NCI-H82 treated with DMSO at 0.1 percent for 48 hours (cell line): ENCODE measurements around the gene LRRC41.
"Not testable (repeated sequence)": the region's sequence is repeated elsewhere in the genome, so short reads cannot be mapped to it uniquely, and the experiment has no call there.

ENCODE experiments used
- DNase-seq: peaks from one replicate; lab custom pipeline; 2025; ENCODE audit not compliant: unreplicated experiment; lab: John Stamatoyannopoulos, UW

The LRRC41 gene

DNA sequence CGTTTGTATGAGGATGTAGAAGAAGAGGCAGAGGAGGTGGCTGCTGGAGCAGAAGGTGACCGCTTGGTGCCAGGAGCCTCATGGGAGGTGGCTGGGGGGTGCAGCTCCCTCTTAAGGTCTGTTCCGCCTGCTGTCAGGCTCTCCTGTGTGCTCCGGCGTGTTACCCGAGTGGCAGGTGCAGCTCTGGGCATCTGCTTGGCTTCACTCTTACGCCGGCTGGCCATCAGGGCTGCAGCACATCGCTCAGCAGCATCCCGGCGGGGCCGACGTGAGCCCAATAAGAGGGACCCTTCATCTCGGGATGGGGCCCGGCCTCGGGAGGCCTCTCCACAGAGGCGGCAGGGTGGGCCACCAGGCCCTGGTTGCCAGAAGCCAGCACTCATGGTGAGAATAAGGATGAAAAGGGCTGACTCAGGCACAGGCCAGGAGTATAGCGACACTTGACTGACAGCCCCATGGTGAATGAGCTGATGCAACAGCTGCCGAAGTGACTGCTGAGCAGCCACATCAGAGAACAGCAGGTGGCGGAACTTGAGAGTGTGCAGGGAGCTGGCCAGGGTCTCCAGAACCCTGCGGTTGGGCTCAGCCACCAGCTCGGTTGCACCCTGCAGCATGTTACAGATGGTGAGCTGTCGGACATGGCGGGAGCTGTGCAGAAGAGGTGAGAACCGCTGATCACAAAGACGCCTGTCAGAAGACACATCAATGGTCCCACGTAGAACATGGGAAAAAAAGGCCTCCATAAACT is 17.5 kb downstream of the LRRC41 start:
- peak; percentile 63 for DNase-seq

DNA sequence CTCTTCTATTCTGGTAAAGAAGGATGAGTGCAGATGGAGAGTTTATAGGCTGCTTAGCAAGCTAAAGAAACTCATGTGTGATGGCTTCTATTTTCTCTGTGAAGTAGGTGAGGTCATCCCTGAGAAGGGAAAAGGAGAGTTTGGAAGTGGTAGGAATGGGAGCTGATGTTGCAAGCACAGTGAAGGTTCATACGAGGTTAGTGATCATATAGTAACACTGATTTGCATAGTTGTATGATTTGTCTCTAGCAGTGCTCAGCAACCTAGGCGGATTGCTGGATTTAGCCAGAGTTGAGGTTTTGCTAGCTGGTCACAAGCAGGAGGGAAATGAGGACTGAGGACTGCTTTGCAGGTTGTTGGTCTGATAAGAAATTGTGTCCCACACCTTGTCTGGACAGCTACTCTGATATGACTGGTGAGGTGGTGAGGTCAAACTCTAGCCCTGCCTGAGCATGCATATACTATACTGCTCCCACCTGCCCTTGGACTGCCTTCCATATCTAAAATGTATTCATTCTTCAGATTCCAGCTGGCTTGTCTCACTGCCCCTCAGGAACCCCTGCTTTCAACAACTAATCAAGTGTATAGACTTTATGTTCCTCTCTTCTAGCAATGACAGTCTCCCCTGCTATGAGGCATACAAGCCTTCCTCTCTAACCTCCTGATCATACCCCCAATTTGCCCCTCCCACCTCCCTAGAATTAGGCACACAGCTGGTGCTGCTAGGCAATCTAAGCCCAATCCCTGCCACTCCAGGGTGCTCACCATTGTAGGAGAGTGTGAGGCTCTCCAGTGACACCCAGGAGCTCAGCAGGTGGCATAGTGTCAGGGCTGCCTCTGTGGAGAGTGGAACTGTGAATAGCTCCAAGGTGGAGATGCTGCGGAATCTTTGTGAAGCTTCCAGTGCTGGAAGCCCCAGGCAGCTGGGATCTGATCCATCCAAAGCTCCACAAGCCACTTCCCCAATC is 18.5 kb downstream of the LRRC41 start:
- no peak for DNase-seq

- DNase-seq: no peak
Observed at GRCh38 chr1:46284058-46284457, 19.4 kb downstream of the LRRC41 start.

DNA sequence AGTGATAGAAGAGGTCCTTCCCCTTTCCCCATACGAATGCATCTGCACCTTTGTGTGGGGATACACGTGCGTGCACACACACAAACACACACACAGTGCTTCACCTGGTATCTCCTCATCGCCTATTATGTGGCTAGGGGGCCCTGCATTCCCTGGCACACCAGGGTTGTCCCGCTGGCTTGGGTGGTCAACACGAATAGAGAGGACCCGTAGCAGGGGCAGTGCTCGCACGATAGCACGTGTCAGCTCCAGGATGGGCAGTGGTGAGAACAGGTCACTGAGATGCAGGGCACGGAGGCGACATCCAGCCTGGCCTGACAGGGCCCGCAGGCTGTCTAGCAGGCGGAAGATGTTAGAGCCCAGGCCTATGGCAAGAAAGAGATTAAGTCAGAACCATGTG is 22.4 kb downstream of the LRRC41 start:
- no peak for DNase-seq

GRCh38 chr1:46280092-46280491 is 23.3 kb downstream of the LRRC41 start:
- no peak for DNase-seq

DNA sequence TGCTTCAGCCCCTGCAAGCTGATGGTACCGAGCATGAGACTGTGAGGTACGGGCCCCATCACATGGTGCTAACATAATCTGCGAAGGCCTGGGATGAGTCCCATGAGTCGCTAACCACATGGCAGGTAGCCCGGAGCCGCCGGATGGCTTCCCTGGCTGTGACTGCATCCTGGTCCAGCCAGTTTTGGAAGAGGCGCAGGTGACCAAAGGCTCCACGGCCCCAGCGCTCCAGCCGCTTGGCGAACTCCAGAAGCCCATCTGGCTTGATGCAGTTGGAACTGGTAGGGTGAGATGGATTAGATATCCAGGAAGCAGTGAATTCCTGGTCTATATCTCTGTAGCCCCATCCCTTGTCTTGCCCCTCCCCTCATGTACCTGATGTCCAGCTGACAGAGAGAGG is 24.6 kb downstream of the LRRC41 start:
- DNase-seq: no peak

- DNase-seq: no peak
Observed at GRCh38 chr1:46277658-46278373, 25.6 kb downstream of the LRRC41 start.

GRCh38 chr1:46275030-46275337 is 28.4 kb downstream of the LRRC41 start:
- no peak for DNase-seq

DNA sequence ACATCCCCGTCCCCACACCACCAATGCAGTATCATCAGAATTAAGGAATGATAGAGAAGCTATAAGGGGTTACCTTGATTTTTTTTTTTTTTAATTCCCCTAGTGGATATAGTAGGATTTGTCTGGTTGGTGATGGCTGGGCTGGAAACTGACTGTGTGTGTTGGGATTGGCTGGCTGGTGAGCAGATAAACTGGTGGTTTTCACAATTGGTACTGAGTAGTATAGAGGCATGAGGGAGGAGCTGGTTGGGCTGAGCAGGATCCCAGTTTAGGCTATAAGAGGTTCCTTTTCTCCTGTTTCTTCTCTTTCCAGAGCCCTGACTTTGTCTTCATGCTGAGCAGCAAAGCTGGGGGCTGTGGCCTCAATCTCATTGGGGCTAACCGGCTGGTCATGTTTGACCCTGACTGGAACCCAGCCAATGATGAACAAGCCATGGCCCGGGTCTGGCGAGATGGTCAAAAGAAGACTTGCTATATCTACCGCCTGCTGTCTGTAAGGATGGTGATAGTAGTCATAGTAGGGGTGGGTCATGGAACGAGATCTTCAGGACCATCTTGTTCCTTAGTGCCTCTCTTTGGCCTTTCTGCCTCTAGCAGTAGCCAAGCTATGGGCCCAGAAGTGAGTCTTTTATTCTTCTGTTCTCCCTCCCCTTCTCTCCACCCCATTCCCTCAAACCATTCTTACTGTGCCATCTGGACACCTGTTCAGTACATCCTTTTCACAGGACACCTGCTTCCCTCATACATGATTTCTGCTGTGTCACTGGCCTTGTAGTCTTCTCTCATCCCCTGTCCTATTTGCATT is 29.0 kb downstream of the LRRC41 start:
- DNase-seq: no peak

- no peak for DNase-seq
Observed at GRCh38 chr1:46268578-46268977, 34.8 kb downstream of the LRRC41 start.

DNA sequence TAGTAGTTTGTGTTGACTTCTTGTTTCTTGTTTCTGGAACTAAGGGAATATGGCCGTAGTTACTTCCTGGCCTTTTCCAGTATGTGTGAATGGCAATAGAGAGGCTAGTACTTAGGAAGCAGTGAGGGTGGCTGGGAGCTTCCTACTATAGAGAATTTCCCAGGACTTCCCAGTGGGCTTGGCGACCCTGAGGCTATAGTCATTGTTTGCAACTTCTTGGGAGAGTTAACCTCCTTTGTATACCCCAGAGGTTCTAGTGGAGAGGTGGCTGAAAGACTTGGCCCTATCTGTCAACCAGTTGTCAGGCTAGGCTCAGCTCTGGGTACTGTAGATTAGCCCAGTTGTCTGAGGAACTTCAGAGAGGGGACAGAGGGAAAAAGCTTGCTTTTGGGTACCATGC is 40.3 kb downstream of the LRRC41 start:
- DNase-seq: no peak

DNA sequence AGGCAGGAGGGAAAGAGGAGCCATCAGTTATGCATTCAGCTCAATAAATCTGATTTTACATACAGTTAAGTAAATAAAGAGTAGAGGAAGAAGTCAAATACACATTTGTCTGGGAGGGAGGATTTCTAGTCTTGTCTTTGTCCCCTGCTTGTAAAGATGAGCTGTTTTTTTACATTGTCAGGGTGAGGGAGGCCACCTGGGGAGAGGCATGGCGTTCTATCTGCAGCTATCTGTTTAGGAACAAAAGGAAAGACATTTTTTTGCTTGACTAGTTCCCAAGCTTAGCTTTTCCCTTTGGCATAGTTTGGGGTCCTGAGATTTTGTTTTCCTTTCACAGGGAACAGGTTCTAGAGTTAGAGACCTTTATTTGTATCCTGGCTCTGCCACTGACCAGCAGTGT is 40.9 kb downstream of the LRRC41 start:
- DNase-seq: no peak

GRCh38 chr1:46256523-46256922 is 46.9 kb downstream of the LRRC41 start:
- no peak for DNase-seq

DNA sequence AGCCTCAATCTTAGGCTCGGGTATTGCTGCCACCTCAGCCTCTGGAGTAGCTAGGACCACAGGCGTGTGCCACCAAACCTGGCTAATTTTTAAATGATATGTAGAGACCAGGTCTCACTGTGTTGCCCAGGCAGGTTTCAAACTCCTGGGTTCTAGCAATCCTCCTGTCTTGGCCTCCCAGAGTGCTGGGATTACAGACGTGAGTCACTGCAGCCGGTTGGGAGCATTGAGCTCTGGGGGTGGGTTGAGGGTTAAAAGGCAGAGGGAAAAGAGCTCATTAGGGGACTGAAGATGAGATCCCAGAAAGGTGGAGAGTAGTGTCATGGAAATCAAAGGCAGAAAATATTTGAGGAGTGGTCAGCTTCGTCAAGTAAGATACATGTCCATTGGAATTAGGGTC is 48.7 kb downstream of the LRRC41 start:
- DNase-seq: no peak

GRCh38 chr1:46248122-46248920 is 55.1 kb downstream of the LRRC41 start:
- peak; percentile 60 for DNase-seq

- peak; percentile 100 for DNase-seq
Observed at GRCh38 chr1:46247436-46248121, 55.8 kb downstream of the LRRC41 start, which contains the start of gene RAD54L. Gene RAD54L (plus strand): TSS chr1:46247763. CDS start chr1:46248406, 643 bp downstream.

- DNase-seq: no peak
Observed at GRCh38 chr1:46246548-46247435, 56.6 kb downstream of the LRRC41 start.

DNA sequence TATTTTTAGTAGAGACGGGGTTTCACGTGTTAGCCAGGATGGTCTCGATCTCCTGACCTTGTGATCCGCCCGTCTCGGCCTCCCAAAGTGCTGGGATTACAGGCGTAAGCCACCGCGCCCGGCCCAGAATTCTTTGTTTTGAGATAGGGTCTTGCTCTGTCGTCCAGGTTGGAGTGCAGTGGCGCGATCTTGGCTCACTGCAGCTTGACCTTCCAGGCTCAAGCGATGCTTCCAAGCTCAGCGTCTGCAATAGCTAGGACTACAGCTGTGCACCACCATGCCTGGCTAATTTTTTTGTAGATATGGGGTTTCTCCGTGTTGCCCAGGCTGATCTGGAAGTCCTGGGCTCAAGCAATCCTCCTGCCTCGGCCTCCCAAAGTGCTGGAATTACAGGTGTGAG is 57.3 kb downstream of the LRRC41 start:
- not testable (repeated sequence) for DNase-seq
